GM19351 (cell line): ENCODE data around the gene HSD17B7.

Experiments
- ATAC-seq: cut with Tn5 transposase; IDR thresholded peaks from one replicate; pipeline ENCODE4 v1.9.1; 2021; ENCODE audit warnings: mild to moderate bottlenecking, moderate library complexity; ENCODE audit not compliant: unreplicated experiment

HSD17B7 gene

DNA sequence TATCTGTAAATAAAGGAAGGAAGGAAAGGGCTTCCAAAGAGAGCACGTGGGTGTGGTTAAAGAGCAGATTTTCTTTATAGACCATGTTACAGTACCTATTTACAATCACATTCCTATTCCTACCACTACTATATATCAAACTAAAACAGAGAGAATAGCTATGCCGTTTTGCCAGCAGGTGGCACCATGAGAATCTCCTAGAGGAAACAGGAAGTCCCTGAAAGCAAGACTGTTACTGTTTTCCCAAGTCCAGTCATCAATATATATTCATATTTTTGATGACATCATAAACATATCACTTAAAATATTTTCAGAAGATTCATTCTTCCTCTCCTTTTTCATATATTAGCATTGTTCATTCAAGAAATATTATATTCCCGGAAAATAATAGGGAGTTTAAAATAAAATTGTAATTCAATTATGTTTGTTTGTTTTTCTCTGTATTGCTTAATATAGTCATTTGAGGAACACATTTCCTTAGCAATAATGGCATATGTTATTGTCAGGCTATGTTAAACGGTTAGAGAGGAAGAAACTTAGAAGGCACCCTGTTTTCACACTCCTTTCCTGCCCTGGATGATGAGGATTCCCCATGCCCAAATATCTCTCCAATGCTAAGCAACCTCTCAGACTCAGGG lies 63.9 kb downstream of the HSD17B7 start:
- peak; percentile 89 for ATAC-seq

DNA sequence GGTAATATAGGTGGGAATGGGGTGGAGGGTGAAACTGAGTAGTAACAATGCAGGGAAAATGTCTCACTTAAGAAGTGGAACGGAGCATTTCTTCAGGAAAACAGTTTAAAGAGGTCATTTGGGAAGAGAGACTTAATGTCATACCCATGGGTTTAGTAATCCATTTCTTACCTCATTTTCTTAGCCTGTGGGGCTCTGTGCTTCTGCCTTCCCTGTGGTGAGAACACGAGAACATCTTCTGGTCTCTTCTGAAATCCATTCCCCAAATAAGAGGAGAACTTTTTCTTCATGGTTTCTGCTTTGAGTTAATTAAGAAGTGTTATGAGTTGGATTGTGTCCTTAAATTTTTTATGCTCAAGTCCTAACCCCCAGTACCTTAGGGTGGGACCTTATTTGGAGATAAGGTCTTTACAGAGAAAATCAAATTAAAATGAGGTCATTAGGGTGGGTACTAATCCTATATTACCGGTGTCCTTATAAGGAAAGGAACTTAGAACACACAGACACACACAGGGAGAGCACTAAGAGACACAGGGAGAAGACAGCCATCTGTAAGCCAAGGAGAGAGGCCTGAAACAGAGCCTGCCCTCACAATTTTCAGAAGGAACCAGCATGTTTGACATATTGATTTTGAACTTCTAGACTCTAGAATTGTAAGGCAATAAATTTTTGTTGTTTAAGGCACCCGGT lies 65.1 kb downstream of the HSD17B7 start:
- no peak for ATAC-seq

DNA sequence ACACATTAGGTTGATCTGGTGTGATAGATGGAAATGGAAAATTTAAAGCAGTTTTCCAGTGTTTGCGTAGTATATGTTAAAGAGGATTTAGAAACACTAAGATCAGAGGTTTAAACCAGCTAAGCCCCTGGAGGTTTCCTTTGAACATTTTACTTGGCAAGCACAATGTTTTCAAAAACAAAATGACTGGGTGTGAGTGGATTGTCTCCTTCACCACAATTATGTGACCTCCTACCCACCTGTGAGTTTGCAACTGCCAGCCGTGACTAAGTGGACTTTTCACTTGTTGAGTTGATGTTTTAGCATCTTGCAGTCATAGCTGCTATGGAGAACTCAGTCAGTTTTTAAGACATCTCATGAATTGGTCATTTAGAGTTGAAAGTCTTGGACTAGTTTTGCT lies 65.8 kb downstream of the HSD17B7 start:
- ATAC-seq, result no peak

DNA sequence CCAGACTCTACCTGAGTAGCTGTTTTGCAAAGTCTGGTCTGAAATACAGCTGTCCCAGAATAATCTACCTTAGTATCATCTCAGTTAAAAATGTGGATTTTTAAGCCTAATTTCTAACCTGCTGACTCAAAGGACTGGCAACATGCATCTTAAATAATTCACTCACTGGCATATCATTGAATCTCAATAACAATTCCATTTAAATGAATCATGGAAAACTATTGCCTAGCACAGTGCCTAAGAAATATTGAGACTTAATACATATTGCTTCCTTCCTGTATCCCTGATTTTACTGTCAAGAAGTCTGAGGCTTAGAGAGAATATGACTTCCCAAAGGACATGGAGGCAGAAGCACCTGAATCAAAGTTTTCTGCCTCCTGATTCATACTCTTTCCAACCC lies 67.3 kb downstream of the HSD17B7 start:
- ATAC-seq, result no peak

DNA sequence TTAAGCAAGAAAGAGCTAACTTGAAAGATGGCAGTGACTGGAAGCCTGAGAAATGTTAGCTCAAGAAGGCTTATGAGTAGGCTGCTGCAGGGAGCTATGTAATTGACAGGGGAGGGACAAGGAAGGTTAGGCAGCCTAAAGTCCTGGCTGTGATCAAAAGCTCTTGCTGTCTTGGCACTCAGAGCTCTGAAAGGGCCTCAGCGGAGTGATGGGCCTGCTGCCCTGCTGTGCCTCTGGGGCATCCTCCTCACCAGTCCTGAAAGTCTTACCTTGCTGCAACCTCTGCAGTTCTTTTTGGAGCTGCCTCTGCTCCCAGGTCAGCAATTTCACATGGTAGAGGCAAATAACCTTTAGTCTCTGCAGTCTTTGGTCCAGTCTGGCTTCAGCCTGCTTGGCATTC lies 68.7 kb downstream of the HSD17B7 start:
- no peak for ATAC-seq

DNA sequence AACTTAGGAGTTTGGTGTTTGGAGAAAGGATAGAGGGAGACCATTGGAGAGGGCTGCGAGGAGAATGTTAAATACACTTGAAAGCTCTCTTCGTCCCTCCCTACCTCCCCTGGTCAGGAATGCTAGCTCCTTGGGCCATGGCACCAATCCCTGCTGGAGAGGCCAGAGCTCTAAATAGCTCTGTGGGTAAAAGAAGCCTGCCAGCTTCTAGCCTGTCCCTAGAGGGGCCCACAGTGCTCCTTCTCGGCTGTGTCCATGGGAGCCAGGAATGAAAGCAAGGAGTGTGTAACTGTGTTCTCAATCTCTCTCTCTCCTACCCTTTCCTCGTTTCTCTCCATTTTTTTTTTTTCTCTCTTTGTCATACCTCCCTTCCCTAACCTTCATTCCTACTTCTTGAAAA lies 70.6 kb downstream of the HSD17B7 start, which contains the start of gene CCDC190:
Gene CCDC190 (minus strand): TSS at position 75 of the 400 bp plus-strand sequence. CDS start 1,529 bp downstream, outside the sequence.
- no peak for ATAC-seq

DNA sequence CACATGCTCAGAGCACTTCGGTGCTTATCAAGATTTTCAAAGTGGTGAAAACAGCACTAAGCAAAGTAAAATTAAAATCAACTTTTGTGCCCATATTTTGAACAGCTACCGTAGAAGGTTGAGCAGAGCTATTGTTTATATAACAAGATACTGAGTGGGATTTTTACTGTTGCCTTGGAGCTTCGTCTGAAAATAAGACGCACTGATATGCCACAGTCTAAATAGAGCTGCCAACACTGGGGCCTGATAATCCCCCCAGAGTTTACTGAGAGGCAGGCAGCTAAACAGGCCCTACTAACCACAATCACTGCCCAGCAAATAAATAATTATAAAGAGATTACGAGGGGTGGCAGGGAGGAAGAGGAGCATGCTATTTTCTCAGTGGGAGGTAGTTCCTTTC lies 71.1 kb downstream of the HSD17B7 start:
- no peak for ATAC-seq
